ENCODE measurements around the gene LRRC9.

DNA sequence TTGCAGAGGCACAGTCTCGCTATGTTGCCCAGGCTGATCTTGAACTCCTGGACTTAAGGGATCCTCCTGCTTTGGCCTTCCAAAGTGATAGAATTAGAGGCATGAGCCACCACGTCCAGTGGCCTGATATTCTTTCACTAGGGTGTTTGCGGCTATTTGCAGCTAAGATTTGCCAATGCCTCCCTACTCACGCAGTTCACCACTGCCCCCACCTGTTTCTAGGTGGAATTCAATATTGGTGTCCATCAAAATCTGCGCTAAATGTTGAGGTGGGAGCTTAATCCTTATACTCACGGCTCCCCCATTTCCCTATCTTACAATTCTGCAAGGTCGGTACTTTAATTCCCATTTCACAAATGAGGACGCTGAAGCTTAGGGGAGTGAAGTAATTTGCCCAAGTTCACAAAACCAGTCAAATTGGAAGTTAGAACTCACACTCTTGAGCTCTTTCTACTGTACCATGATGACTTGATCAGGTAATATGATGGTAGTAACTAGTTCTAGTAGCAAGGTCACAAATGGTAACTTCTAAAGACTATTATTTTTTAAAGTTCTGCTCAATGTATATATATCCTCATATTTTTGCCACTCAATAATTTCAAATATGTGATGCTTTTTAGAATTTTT, 22.1 kb upstream of the LRRC9 start:
- no peak for TF ChIP-seq GATA2 (IDR thresholded peaks at IDR 0.05; ENCODE audit: low read depth, low read length)
- no peak for TF ChIP-seq GATA3 (IDR thresholded peaks at IDR 0.05; ENCODE audit: low read depth, low read length)

Data from SH-SY5Y (cell line).